HepG2 (cell line): Measurements from ENCODE around the gene SIDT1.

Experiments
- CEBPB ChIP-seq: IDR thresholded peaks from 2 replicates; pipeline ENCODE4 v1.6.1; 2011; ENCODE audit warnings: low read depth, low read length, improper control_type of control experiment, borderline replicate concordance
- CTCF ChIP-seq: sonication (generic); formaldehyde crosslinking; IDR thresholded peaks from 2 replicates; pipeline ENCODE4 v1.5.0; 2020; ENCODE audit warnings: mild to moderate bottlenecking, missing genetic modification reagents, moderate library complexity
- EZH2 ChIP-seq: conservative IDR thresholded peaks from 2 replicates; pipeline ENCODE4 v1.6.1; 2012; ENCODE audit warnings: mild to moderate bottlenecking, low read depth, low read length, moderate library complexity
- HMGA1 ChIP-seq: sonication (generic); formaldehyde crosslinking; conservative IDR thresholded peaks from 2 replicates; pipeline ENCODE4 v1.4.0; 2020; ENCODE audit warnings: missing genetic modification reagents
- NFYB ChIP-seq: sonication (generic); formaldehyde crosslinking; IDR thresholded peaks from 2 replicates; pipeline ENCODE4 v1.4.0; 2020; ENCODE audit warnings: missing genetic modification reagents
- PCBP2 ChIP-seq: fragments of 200-400 bp; formaldehyde crosslinking; optimal IDR thresholded peaks from 2 replicates; pipeline ENCODE3; 2018; ENCODE audit warnings: low read length, low read depth; ENCODE audit not compliant: poor library complexity, severe bottlenecking
- RCOR2 ChIP-seq: IDR thresholded peaks from 2 replicates; pipeline ENCODE4 v1.6.1; 2016; ENCODE audit warnings: missing biosample characterization, missing genetic modification reagents
- SMAD3 ChIP-seq: sonication (generic); formaldehyde crosslinking; IDR thresholded peaks from 2 replicates; pipeline ENCODE4 v1.4.0; 2020; ENCODE audit warnings: missing genetic modification reagents
- SNAI1 ChIP-seq: sonication (generic); formaldehyde crosslinking; IDR thresholded peaks from 2 replicates; pipeline ENCODE4 v1.5.0; 2020; ENCODE audit warnings: mild to moderate bottlenecking, missing genetic modification reagents, borderline replicate concordance
- SRSF4 ChIP-seq: fragments of 200-400 bp; formaldehyde crosslinking; IDR thresholded peaks from one replicate; pipeline ENCODE4 v1.6.1; 2018; ENCODE audit warnings: mild to moderate bottlenecking, low read depth, low read length, moderate library complexity; ENCODE audit not compliant: poor library complexity, severe bottlenecking
- ZNF607 ChIP-seq: sonication (generic); formaldehyde crosslinking; IDR thresholded peaks from 2 replicates; pipeline ENCODE4 v1.5.1; 2020; ENCODE audit warnings: missing genetic modification reagents, mild to moderate bottlenecking, borderline replicate concordance
- ZNF713 ChIP-seq: sonication (generic); formaldehyde crosslinking; IDR thresholded peaks from 2 replicates; pipeline ENCODE4 v1.4.0; 2020; ENCODE audit warnings: mild to moderate bottlenecking, missing genetic modification reagents
- ZNF746 ChIP-seq: sonication (generic); formaldehyde crosslinking; IDR thresholded peaks from 2 replicates; pipeline ENCODE4 v1.8.0; 2022; ENCODE audit warnings: mild to moderate bottlenecking, missing genetic modification reagents

- no peak for TF ChIP-seq ZNF713 (CRISPR knock-in tag)
- no peak for TF ChIP-seq SRSF4
- TF ChIP-seq HMGA1 (CRISPR knock-in tag), result no peak
- TF ChIP-seq ZNF746 (CRISPR knock-in tag), result no peak
- no peak for TF ChIP-seq SNAI1
- no peak for TF ChIP-seq SMAD3 (CRISPR knock-in tag)
- TF ChIP-seq CTCF (CRISPR knock-in tag), result no peak
- no peak for TF ChIP-seq NFYB
- no peak for TF ChIP-seq EZH2
- no peak for TF ChIP-seq RCOR2
- TF ChIP-seq CEBPB, result no peak
- no peak for TF ChIP-seq PCBP2
- no peak for TF ChIP-seq ZNF607
Observed at GRCh38 chr3:113590983-113591382, 58.6 kb downstream of the SIDT1 start.
